GM18870 (cell line): ENCODE measurements around the gene LEMD2.
A peak's percentile ranks its signal among the peaks of the same experiment; 100 is the strongest.

Experiments
- ATAC-seq: cut with Tn5 transposase; IDR thresholded peaks from one replicate; pipeline ENCODE4 v1.9.1; 2021; ENCODE audit warnings: moderate library complexity; ENCODE audit not compliant: unreplicated experiment

Gene LEMD2

GRCh38 chr6:33797626-33798342 is 8.9 kb upstream of the LEMD2 start:
- no peak for ATAC-seq

GRCh38 chr6:33794910-33795623 is 6.1 kb upstream of the LEMD2 start:
- no peak for ATAC-seq

GRCh38 chr6:33792981-33793380 is 4.1 kb upstream of the LEMD2 start:
- ATAC-seq = no peak

GRCh38 chr6:33791620-33792019 is 2.7 kb upstream of the LEMD2 start:
- no peak for ATAC-seq

GRCh38 chr6:33790910-33791309 is 2.0 kb upstream of the LEMD2 start:
- no peak for ATAC-seq

GRCh38 chr6:33790379-33790778 is 1.4 kb upstream of the LEMD2 start:
- no peak for ATAC-seq

GRCh38 chr6:33789550-33789895 is 593 bp upstream of the LEMD2 start:
- ATAC-seq = no peak

GRCh38 chr6:33787954-33788693 is 806 bp downstream of the LEMD2 start:
- peak; percentile 34 for ATAC-seq

GRCh38 chr6:33787346-33787953 is 1.5 kb downstream of the LEMD2 start:
- no peak for ATAC-seq

GRCh38 chr6:33786736-33787135 is 2.2 kb downstream of the LEMD2 start:
- no peak for ATAC-seq

GRCh38 chr6:33785778-33786177 is 3.2 kb downstream of the LEMD2 start:
- no peak for ATAC-seq

- no peak for ATAC-seq
These were observed 4.1 kb downstream of the LEMD2 start for GRCh38 chr6:33784787-33785186.

- ATAC-seq = no peak
These were observed 5.0 kb downstream of the LEMD2 start for GRCh38 chr6:33783781-33784520.

- ATAC-seq = no peak
These were observed 6.4 kb downstream of the LEMD2 start for GRCh38 chr6:33782561-33782960.

- ATAC-seq = no peak
These were observed 7.6 kb downstream of the LEMD2 start for GRCh38 chr6:33781131-33781975.

- ATAC-seq = no peak
These were observed 9.0 kb downstream of the LEMD2 start for GRCh38 chr6:33779895-33780294.

GRCh38 chr6:33779290-33779689 is 9.6 kb downstream of the LEMD2 start:
- no peak for ATAC-seq

- ATAC-seq = no peak
These were observed 10.3 kb downstream of the LEMD2 start for GRCh38 chr6:33778444-33779121.
